NAMALWA (cell line): ENCODE results near the gene SBSN.
A peak's percentile ranks its signal among the peaks of the same experiment; 100 is the strongest.

ENCODE experiments used
- DNase-seq: peaks from one replicate; pipeline ENCODE4 v3.0.0-alpha.2; 2015; ENCODE audit warnings: low spot score

Gene SBSN

GRCh38 chr19:35555301-35556005, 27.3 kb upstream of the SBSN start:
- peak; percentile 46 for DNase-seq

GRCh38 chr19:35554076-35554475, 26.0 kb upstream of the SBSN start:
- no peak for DNase-seq

GRCh38 chr19:35553385-35554000, 25.4 kb upstream of the SBSN start:
- no peak for DNase-seq

DNA sequence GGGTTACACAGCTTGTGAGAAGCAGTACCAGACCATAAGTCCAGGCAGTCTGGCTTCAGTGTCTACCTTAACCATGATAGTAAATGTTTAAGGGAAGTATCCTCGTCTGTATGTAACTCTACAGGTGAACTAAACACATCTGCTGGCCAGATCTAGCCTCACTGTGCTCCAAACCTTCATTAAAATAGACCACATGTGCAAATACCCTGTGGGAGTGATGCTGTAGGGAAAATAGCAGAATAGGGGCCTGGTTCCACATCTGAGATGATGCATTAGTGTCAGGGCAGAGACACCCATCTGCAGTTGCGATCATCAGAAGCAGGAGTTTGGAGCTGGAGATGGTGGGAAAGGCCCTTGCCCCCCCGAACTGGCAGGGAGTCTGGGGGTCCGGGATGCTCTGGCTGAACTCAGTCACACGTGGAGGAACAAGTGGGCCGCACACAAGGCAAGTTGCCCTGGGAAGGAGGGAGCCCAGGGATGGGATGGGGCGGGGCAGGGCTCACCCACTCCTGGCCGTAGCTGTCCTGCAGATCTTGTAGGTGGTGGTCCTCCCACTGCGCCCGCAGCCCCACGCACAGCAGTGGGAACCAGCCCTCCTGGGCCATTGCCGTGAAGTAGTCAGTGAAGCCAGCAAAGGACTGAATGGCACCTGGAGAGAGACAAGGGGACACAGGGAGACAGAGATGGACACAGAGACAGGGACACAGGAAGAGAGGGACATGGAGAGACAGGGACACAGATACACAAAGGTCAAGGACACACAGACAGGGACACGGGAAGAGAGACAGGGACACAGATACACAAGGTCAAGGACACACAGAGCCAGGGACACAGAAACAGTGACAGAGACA, 24.6 kb upstream of the SBSN start:
- DNase-seq, result no peak

DNA sequence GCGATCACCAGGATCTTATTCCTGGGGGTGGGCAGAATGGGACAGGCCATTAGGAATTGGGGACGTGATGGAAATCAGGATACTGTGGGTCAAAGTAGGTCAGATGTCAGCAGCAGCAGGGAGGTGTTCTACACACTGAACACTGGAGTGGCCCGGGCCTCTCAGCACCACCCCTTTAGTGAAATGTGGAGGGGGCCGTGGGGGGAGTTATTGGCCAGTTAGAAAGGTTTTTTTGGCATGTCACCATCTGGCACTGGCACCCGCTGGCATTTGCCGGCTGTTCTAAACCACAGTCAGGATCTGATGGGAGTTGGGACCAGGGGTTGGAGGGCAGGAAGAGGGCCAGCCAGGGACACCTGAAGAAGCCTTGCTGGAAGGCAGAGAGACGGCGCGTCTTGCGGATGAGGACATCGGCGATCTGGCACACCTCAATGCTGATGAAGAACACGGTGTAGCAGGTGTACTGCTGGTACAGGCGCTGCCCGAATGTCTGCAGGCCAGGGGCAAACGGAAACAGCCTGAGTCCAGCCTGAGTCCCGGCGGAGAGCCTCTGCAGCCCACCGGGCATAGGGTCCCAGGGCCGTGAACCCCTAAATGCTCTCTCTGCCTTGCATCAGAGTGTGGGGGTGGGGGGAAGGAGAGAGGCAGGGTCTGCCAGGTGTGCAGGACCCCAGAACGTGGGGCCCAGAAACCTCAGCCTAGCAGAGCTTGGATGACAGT, 23.1 kb upstream of the SBSN start:
- DNase-seq, result no peak

GRCh38 chr19:35549879-35550523, 21.9 kb upstream of the SBSN start:
- no peak for DNase-seq

DNA sequence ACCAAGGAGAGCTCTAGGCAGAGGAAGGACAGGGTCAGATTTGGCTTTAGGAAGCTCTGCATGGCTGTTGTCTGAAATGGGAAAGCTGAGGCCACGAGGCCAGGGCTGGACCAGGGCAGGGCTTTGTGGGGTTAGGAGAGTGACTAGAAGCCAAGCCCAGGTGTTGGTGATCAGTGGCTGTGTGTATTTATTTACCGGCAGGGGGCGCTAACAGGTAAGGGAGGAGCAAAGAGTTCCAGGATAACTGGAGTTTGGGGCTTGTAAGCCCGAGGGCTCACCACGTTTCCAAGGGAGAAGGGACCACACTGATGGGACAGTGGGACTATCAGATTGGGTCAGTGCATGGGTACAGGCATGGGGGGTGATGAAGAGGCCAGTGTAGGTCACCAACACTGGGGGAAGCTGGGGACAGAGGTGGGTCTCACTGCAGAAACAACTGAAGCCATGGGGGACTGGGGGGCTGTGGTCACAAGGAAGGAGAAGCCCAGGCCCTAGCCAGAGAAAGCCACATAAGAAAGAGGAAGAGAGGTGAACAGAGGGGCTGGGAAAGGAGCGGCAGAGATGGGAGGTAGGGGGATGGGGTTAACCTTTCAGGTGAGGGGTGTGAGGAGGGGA, 21.2 kb upstream of the SBSN start:
- DNase-seq, result peak; percentile 85

- DNase-seq, result no peak
Observed at GRCh38 chr19:35546532-35546931, 18.4 kb upstream of the SBSN start.

DNA sequence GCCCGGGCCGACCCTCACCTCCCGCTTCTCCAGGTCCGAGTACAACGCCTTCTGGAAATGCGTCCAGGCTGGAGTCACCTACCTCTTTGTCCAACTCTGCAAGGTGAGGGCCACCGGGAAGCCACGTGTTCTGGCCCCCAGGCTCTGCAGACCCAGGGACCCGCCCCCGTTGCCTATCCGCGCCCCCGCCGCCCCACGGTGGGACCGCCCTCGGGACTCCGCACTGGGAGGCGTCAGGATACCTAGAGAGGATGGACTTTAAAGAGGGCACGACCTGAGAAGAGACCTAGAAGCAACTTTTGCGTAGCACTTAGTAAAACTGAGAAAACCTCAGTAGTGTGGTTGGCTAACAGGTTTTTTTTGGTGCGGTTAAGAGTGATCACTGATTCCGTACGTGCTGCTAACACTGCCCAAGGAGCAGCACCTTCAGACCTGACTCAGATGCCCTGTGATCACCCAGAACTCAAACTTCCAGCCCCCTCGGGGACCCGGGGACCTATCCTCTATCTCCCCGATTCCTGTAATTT, 17.8 kb upstream of the SBSN start:
- peak; percentile 49 for DNase-seq

- DNase-seq, result peak; percentile 84
Observed at GRCh38 chr19:35545001-35545854, 17.1 kb upstream of the SBSN start, which contains the start of gene TMEM147. Gene TMEM147, plus strand, starts transcription at chr19:35545626. Its CDS starts 114 bp downstream, at chr19:35545740.

DNA sequence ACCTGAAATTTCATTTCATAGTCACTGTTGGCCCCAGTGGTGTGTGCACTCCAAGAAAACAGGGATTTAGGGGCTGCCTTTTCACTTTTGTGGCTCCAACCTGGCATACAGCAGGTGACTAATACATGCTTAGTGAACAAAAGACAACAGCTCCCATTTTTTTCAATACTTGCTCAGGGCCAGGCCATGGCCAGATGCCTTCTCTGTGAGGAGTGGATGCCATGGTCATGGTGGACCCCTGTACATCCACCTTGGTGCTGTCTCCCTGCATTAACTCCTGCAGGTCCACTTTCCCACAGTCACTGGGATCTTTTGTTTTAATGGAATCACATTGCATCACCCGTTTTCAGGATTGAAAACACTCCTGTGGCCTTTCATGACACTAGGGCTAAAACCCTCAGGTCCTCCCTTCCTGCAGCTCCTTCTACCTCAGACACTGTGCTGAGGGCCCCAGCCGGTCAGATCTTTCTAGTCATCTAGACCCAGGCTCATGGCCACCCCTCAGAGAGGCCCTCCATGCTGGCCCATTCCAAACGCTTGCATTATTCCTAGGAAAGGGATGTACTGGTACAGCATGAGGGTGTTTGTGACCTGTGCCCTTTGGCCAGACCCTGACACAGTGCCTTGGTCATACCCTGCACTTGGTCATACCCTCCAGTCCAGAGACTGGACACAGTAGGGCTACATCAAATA, 16.1 kb upstream of the SBSN start:
- no peak for DNase-seq

GRCh38 chr19:35543280-35544109, 15.4 kb upstream of the SBSN start:
- DNase-seq, result no peak

DNA sequence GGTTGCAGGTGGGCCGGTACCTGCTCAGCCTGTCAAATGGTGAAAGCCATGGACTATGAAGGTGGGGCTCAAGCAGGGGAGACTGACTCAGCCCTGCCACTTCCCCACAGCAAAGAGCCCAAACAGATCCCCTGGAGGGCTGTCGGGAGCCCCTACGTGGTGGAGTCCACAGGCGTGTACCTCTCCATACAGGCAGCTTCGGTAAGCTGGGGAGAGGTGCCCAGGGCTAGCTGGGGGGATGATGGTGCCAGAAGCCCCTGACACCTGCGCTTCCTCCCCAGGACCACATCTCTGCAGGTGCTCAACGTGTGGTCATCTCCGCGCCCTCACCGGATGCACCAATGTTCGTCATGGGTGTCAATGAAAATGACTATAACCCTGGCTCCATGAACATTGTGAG, 14.1 kb upstream of the SBSN start:
- no peak for DNase-seq

- no peak for DNase-seq
Observed at GRCh38 chr19:35540356-35540927, 12.3 kb upstream of the SBSN start.

DNA sequence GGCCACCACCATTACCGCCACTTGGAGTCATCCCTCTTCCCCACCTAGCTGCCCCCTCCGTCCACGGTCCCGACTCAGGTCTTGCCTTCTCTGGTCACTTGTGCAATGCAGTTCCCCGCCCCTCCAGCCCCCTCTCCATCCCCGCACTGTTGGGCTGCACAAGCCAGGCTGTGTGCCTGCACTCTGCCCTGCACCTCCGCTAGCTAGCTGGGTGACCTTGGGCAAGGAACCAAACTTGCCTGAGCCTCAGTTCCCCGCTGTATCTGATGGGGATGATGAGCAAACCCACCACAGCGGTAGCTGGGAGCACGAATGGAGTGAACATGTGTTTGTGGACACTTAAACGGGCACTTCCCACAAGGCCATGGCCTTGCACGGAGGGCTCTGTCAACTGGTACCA, 11.7 kb upstream of the SBSN start:
- DNase-seq, result no peak

GRCh38 chr19:35539314-35539713, 11.2 kb upstream of the SBSN start:
- no peak for DNase-seq

DNA sequence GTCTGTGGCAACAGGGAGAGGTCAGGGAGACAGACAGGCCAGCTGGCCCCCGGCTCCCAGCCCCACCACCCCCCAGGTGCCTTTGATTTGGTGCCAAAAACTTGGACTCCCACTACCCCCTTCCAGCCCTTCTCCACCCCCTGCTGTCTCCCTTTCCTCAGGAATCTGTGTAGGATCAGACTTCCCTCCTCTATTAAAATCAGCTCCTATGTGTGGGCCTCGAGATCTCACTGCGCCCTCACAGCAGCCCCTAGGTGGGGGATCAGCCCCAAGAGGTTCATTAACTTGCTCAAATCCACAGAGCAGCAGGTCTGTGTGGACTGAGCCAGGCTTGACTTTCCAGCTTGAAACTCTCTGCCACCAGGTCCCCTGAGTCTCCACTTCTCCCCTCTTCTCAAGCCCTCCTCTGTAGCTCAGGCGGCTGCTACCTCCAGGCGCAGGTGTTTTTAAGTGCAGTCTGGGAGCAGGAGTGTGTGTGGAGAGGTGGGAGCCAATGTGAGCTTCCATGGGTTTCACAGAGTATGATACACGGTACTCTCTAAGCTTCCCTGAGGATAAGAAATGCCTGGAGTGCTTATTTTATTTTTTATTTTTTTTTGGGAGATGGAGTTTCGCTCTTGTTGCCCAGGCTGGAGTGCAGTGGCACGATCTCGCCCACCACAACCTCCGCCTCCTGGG, 6.8 kb upstream of the SBSN start:
- DNase-seq, result no peak
